NB4 (cell line): ENCODE measurements around the gene PRKAR1B.

Experiments used
- DNase-seq: peaks from one replicate; pipeline ENCODE4 v3.0.0; 2010; ENCODE audit warnings: low read depth
- H3K4me3 ChIP-seq: one replicate; pipeline ENCODE4 v1.5.1; 2011; ENCODE audit warnings: mild to moderate bottlenecking, low read depth, low read length, moderate library complexity
- CTCF ChIP-seq: IDR thresholded peaks from one replicate; pipeline ENCODE4 v1.5.1; 2012; ENCODE audit warnings: low read depth, low read length
- MAX ChIP-seq: IDR thresholded peaks from 2 replicates; pipeline ENCODE4 v1.6.1; 2011; ENCODE audit warnings: low read depth, low read length
- MYC ChIP-seq: IDR thresholded peaks from 2 replicates; pipeline ENCODE4 v1.6.1; 2011; ENCODE audit warnings: low read depth, low read length
- POLR2A ChIP-seq: IDR thresholded peaks from 2 replicates; pipeline ENCODE4 v1.6.1; 2011; ENCODE audit warnings: mild to moderate bottlenecking; ENCODE audit not compliant: insufficient read length; ENCODE audit errors: extremely low read depth

The PRKAR1B gene

GRCh38 chr7:591856-592628 lies 135.0 kb downstream of the PRKAR1B start:
- DNase-seq = no peak
- H3K4me3 ChIP-seq = no peak overlapping the region
- TF ChIP-seq MYC = no peak
- TF ChIP-seq POLR2A = no peak
- no peak for TF ChIP-seq CTCF
- TF ChIP-seq MAX = no peak

DNA sequence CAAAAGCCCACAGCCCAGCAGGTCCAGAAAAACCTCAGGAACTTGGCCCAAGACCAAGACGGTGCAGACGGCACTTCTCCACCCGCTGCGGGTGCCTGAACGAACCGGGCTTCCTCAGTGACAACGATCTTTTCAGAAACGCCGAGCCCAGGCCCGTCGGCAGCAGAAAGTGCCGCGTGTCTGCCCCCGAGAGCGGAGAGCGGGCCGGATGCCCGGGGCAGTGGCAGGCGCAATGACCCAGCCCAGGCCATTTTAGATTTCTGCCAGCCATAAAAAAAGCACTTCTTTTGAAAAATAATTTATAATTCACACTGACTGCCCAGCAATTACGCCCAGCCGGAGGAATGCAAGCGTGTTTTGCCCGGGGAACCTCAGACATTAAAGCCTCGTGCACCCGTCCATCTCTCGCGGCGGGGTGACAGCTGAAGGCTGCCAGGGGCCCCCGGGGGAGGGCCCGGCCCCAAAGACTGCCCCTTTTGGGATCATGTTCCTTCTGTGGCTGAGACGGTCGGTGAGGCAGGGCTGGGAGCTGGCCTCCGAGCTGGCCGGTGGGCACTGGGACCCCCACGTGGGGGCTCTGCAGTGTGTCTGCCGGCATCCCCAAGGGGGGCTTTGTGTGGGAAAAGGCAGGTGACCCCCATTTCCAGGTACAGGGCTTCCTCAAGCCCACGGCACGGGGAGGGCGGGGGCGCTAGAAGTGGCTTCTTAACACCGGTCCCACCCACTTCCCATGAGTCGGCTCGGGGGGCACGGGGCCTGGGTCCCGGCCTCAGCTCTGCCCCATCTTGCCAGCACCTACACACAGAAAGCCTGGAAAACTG lies 136.1 kb downstream of the PRKAR1B start:
- H3K4me3 ChIP-seq = no peak overlapping the region
- TF ChIP-seq CTCF (no peak), POLR2A (no peak), MAX (no peak), MYC (no peak)
- DNase-seq = no peak

- no peak for DNase-seq
- TF ChIP-seq POLR2A = no peak
- no peak for TF ChIP-seq CTCF
- no peak for TF ChIP-seq MYC
- no peak for TF ChIP-seq MAX
- H3K4me3 ChIP-seq = no peak overlapping the region
Observed at GRCh38 chr7:589781-590575, 137.1 kb downstream of the PRKAR1B start.

GRCh38 chr7:587767-588166 lies 139.3 kb downstream of the PRKAR1B start:
- no peak overlapping the region for H3K4me3 ChIP-seq
- no peak for DNase-seq
- TF ChIP-seq CTCF (no peak), POLR2A (no peak), MYC (no peak), MAX (no peak)

GRCh38 chr7:586494-586893 lies 140.6 kb downstream of the PRKAR1B start:
- no peak for DNase-seq
- TF ChIP-seq POLR2A (no peak), MAX (no peak), MYC (no peak), CTCF (no peak)
- H3K4me3 ChIP-seq = no peak overlapping the region
